K562 treated with DMSO at 1 percent for 24 hours (cell line): ENCODE measurements around the gene HNRNPM. TPM values are rescaled to one million over a fixed set of nuclear protein-coding genes. Genes with fewer than 3 reads are reported as not detected.

Experiments used
- total RNA-seq: library from RNA; unstranded; fragments of 300-600 nt; gene quantifications from 2 replicates; pipeline ENCODE4 v1.2.3, GENCODE V29; 2022; ENCODE audit warnings: low read depth; ENCODE audit not compliant: insufficient read depth

HNRNPM gene, protein sequence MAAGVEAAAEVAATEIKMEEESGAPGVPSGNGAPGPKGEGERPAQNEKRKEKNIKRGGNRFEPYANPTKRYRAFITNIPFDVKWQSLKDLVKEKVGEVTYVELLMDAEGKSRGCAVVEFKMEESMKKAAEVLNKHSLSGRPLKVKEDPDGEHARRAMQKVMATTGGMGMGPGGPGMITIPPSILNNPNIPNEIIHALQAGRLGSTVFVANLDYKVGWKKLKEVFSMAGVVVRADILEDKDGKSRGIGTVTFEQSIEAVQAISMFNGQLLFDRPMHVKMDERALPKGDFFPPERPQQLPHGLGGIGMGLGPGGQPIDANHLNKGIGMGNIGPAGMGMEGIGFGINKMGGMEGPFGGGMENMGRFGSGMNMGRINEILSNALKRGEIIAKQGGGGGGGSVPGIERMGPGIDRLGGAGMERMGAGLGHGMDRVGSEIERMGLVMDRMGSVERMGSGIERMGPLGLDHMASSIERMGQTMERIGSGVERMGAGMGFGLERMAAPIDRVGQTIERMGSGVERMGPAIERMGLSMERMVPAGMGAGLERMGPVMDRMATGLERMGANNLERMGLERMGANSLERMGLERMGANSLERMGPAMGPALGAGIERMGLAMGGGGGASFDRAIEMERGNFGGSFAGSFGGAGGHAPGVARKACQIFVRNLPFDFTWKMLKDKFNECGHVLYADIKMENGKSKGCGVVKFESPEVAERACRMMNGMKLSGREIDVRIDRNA
- 466 and 500 TPM in 2 replicates for total RNA-seq

DNA sequence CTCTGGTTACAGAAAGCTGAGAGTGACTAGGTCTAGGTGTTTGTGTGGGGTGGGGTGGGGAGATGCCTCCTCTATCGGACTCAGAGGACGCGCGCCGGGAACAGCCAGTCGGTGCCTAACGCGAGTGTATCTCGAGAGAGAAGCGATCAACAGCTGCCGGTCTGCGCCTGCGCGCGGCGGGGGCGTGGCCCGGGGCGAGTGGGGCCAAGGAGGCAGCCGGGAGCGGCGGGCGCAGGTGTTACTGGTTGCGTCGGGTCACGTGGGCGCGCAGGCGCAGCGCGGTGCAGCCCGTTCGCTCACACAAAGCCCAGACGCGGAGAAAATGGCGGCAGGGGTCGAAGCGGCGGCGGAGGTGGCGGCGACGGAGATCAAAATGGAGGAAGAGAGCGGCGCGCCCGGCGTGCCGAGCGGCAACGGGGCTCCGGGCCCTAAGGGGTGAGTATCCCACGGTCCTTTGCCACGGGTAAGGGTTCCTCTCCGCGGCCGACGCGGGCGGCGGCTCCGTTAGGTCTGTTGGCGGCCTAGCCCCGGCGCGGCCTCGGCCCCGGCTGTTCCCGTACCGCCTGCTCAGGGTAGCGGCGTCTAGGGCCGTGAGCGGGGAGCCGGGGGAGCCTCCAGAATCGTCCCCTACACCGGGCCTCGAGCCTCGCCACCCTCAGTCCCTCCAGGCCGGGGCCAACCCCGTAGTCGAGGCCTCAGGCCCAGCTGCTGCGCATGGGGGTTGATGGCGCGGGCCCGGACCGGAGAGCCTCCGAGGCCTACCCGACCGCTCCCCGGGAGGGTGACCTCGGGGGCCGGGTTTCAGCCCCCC lies at the start of gene HNRNPM:
HNRNPM (plus strand) TSS at position 299 of the 811 bp plus-strand sequence; CDS start at position 323, 24 bp downstream.

DNA sequence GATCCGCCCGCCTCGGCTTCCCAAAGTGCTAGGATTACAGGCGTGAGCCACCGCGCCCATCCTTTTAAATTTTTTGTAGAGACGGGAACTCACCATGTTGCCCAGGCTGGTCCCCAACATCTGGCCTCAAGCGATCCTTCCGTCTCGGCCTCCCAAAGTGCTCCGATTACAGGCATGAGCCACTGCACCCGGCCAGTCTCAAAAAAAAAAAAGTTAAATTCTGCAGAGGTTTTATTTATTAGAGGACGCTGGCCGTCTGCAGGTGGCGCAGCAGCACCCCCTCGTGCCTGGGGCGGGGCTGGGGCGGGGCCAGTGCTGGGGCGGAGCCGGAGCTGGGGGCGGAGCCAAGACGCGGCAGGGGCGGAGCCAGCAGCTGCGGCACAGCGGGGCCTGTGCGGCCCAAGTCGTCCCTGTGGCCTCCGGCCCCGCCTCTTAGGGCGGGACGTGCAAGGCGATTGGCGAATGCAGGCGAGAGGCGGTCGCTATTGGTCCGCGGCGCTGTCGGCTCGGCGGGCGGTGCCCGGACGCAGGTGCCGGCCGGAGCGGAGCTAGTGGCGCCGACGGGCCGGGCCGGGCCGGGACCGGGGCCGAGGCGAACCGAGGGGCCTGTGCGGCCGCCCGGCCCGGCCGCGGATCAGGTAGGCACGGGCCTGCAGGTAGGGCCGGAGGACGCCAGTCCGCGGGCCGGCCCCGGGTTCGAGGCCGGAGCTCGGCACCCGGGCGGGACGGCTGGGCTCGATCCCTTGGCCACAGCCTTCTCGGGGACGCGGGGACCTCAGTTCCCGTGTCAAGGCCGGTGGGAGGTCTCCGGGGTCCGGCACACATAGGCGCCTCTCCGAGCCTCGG lies 31.8 kb upstream of the HNRNPM start, which contains the start of gene MARCHF2:
MARCHF2 (plus strand) TSS at position 523 of the 846 bp plus-strand sequence. CDS start 8,536 bp downstream, outside the sequence.

DNA sequence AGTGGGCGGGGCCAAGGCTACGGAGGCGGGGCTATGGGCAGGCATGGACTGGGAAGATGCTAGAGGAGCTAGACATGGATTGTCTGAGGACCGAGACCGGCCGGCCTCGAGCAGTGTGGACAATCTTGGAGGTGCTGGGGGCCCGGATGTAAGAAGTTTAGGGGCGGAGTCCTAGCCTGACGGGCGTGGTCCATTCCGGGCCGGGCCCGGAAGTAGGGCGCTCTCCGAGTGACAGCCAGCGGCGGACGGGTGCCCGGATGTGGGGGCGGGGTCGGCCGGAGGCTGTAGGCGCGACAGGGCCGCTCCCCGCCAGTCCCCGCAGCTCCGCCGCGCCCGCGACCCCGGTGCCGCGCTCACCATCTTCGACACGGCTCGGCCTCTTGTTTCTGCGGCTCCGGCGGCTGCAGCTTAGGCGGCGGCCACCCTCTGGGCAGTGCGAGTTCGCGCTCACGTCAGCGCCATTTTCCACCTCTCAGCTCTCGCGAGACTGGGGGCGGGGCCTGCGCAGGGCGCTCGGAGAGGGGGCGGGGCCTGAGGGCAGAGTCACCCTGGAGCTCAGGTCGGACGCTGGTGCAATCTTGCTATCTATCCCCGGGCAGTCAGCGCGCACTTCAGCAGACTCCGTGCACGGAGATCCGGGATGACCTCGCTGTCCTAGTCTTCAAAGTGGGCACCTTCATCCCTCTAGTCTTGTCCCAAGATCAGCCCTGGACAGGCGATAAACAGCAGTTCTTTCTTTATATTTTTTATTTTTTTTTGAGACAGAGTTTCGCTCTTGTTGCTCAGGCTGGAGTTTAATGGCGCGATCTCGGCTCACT lies 69.1 kb downstream of the HNRNPM start, which contains the start of gene ZNF414:
ZNF414 (minus strand) TSS at position 481 of the 818 bp plus-strand sequence; CDS start at position 360, 121 bp downstream.

Other genes with a start within 250 kb of the HNRNPM start
- 12.2 and 19.7 TPM in 2 replicates for gene CERS4, start 235.6 kb upstream of the HNRNPM start, total RNA-seq
- gene CD320, start 136.6 kb upstream of the HNRNPM start, total RNA-seq, result 73.0 and 73.3 TPM in 2 replicates
- gene NDUFA7, start 123.6 kb upstream of the HNRNPM start, total RNA-seq, result 144 and 170 TPM in 2 replicates
- 3,035 and 3,232 TPM in 2 replicates for gene RPS28, start 123.5 kb upstream of the HNRNPM start, total RNA-seq
- gene KANK3, start 101.7 kb upstream of the HNRNPM start, total RNA-seq, result 1.5 and 1.6 TPM in 2 replicates
- gene ANGPTL4, start 80.8 kb upstream of the HNRNPM start, total RNA-seq, result 1.9 and 2.6 TPM in 2 replicates
- 141 and 162 TPM in 2 replicates for gene RAB11B, start 54.6 kb upstream of the HNRNPM start, total RNA-seq
- gene MARCHF2, start 31.7 kb upstream of the HNRNPM start, total RNA-seq, result 47.1 and 48.6 TPM in 2 replicates
- gene PRAM1, start 57.7 kb downstream of the HNRNPM start, total RNA-seq, result 0.09 and 0.38 TPM in 2 replicates
- gene ZNF414, start 69.2 kb downstream of the HNRNPM start, total RNA-seq, result 19.0 and 22.5 TPM in 2 replicates
- 65.8 and 68.7 TPM in 2 replicates for gene MYO1F, start 132.5 kb downstream of the HNRNPM start, total RNA-seq
- 0.54 and 1.00 TPM in 2 replicates for gene ADAMTS10, start 165.7 kb downstream of the HNRNPM start, total RNA-seq
- not detected in 2 replicates for gene NFILZ, start 185.7 kb downstream of the HNRNPM start, total RNA-seq